HG03439 (cell line): ENCODE data around the gene NHSL2.

Experiments used
- ATAC-seq: cut with Tn5 transposase; IDR thresholded peaks from one replicate; pipeline ENCODE4 v1.9.1; 2021; ENCODE audit warnings: mild to moderate bottlenecking, moderate library complexity; ENCODE audit not compliant: unreplicated experiment

NHSL2 gene

DNA sequence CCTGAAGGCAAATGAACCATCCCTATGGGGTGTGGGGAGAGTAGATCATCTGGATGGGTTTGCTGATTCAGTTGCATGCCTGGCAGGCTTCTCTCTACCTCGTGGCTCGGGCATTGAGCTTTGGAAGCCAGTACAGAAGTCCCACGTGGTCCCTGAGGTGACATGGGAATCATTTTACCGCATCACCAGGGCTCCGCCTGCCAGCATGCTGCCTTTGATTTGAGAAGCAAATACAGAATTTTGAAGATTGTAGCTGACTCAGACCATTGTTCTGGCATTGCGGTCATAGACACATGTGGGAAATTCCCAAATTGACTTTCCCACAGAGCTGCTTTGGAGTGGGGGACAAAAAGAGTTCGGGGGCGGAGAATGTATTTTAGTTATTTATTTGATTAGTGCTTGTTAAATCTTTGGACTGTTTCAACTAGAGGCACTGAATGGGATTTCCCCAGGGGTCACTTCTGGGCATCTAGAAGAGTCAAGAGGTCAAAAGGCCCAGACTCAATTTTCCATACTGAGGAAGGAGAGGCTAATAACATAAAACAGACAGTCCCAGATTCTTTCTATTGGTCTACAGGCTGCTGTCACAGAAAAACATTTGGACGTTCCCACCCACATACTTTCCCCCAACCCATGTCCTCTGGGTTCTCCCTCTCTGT is 79.3 kb downstream of the NHSL2 start:
- ATAC-seq = no peak

DNA sequence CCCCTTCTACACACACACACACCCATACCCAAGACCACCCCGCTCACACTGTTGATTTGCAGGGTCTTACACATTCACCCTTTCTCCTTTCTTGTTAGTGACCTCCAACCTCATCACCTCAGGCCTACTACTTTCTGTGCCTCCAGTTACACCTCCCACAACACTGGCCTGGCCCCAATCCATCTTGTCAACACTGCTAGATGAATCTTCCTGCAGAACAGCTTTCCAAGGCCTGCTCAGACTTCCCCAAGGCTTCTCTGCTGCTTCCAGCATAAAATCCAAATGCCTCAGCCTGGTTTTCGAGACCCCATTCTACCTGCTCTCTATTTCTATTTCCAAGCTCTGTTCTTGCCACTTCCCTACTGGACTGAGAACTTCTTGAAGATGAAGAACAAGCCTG is 79.9 kb downstream of the NHSL2 start:
- ATAC-seq = no peak

DNA sequence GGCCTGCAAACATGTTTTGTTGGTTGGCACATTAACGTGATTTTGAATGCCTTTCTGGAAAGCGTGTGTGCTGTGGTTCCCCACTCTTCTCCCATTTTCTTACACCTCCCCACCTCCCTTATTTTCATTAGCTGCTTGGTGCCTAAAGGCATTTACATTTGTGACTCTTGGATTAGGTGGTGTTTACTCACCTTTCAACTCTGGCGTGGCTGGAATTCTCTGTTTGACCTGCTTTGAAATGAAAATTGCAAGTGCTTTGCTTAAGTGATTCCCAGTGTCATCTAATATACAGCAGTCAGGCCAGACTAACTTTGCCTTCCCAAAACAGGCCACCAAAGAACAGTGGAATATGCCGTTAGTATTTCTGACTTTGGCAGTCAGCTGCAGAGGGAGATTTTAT is 80.5 kb downstream of the NHSL2 start:
- no peak for ATAC-seq

DNA sequence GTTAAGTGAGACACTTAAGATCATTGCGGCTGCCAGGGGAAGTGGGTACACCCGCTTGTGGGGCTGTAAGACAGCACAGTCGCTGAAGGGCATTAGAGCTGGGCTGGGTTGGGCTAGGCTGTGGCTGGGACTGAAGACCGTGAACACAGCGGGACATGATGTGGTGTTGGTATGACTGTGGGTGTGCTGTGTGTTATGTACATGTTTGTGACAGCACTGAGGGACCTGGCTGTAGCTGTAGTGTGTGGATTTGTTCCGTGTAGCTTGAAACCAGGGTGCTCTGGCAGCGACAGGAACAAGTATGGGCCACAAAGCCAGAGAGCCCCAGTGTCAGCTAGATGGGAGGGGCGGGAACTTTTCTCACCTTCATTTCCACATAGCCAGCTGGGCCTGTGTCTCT is 82.1 kb downstream of the NHSL2 start:
- ATAC-seq = no peak

DNA sequence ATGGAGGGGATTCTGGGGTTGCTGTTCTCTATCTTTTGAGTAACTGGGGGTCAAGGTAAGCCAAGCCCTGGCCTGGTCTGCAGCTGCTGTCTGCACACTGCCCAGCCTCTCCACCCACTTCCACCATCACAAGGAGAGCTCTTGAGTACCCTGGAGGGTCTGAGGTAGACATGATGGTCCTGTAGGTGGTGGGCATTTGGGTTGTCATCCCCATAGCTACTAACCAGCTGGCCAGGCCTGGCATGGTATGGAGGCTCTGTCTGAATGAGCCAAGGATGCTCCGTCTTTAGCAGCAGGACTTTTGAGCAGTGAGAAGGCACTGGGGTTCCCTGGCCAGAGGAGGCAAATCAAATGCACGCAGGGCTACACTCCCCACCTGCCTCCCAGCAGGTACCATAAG is 82.7 kb downstream of the NHSL2 start:
- no peak for ATAC-seq

DNA sequence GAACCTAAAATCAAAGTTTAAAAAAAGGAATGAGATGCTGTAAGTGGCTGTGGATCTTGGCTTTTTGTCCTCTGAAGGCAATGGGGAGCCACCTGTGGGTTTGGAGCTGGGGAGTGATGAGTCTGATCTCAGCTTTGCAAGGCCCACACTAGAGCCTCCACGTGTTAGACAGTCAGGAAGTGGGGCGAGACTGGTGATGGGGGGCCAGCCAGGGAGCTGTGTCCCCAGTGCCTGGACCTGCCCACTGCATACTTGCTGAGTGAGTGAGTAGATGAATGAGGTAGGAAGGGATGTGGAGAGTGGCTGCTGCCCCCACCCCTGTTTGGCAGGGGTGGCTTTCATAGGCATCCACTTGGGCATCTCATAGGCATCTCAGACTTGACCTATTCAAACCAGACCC is 84.0 kb downstream of the NHSL2 start:
- no peak for ATAC-seq

DNA sequence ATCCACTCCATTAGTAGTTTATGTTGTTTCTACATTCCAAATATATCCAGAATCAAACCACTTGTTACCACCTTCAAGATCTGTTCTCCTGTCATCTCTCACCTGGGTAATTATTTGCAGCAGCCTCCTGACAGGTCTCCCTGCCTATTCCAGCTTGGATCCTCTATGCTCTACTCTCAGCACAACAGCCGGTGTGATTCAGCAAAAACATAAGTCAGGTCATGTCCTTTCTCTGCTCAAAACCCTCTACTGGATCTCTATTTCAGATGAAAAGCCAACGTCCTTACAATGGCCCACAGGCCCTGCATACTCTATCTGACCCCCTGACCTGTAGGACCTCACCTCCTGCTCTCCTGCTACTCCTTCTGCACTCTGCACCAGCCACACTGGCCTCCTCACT is 84.5 kb downstream of the NHSL2 start:
- ATAC-seq = no peak

DNA sequence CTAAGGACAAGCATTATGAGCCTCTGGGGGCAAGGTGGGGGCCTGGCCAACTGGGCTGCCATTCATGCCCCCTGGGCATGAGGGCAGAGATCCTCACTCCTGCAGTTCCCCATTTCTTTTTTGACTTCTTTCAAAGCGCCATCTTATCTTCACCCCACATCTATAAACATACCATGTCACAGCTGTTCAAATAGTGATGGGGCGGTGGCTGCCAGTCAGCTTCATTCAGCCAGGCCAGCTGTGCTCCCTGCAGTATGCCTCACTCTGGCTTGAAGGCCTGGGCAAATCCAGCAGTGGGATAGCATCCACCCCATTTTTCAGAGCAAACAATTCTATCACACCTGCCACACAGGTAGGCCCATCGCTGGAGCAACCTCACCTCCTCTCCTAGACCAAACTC is 85.5 kb downstream of the NHSL2 start:
- ATAC-seq = no peak

DNA sequence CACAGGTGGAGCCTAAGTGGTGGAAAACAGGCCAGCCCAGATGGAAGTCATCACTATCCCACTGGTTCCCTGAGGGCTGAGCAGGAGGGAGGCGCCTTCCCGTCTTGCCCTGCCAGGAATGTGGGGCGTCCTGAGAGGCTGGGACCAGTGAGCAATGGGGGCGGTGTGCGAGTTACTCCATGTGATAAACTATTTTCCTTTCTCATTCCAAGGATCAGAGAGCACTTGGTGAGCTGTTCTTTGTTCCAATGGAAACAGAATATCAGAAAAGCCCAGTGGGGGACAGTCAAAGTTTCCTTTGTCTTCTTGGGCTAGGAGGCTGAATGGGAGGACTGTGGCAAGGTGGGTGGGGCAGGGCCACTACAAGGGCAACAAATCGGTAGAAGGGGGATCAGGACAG is 86.2 kb downstream of the NHSL2 start:
- no peak for ATAC-seq

DNA sequence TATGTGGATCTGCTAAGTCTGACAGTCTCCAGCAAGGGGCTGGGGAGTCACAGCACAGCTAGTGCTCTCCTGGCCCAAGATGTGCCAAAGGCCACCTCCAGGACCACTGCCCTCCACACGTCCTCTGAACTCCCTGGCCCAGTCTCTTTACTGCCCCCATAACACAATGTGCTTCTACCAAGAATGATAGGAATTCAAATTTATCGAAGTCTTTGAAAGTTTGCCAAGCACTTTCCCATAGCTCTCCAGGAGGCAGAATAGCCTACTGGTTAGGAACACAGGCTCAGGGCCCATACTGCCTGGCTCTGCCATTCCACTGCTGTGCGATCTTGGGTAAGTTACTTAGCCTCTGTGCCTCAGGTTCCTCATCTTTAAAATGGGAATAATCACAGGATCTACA is 86.7 kb downstream of the NHSL2 start:
- ATAC-seq = no peak

DNA sequence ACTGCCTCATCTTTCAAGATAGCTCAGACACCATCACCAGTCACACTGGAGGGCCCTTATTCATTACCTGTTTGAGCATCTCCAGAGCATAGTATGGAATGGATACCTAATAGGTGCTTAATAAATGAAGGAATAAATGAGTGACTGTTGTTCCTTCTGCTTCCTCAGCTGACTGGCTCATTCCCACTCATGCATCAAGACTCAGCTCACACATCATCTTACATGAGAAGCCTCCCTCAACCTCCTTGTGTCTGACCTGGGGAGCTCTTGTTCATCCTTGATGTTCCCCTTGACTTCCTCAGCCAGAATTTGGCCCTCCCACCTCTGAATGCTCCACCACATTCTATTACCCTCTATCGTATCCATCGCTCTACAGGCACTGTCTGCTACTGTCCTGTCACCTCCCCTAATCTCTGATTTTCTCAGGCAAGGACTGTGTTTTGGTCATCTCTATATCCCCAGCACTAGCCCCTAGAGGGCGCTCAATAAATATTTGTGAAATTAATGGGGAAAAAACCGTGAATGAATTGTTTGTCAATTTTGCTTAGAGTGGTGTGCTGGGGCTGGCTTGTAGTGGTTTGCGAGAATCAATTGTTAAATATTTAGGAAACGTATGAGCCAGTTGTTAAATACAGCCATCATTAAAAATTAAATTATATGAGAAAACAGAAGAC is 88.3 kb downstream of the NHSL2 start:
- no peak for ATAC-seq

DNA sequence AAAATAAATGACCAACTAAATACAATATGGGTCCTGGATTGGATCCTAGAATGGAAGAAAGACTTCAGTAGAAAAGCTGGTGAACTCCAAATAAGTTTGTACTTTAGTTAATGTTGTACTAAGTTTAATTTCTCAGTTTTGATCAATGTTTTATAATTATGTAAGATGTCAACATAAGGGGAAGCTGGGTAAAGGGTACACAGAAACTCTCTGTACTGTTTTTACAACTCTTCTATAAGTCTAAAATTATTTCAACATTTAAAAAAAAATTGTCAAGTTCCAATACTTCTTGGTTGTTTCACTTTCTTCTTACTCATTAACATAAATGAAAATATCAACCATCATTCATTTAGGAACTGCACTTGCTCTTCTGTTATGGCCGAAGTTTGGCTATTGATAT is 88.9 kb downstream of the NHSL2 start:
- ATAC-seq = no peak

DNA sequence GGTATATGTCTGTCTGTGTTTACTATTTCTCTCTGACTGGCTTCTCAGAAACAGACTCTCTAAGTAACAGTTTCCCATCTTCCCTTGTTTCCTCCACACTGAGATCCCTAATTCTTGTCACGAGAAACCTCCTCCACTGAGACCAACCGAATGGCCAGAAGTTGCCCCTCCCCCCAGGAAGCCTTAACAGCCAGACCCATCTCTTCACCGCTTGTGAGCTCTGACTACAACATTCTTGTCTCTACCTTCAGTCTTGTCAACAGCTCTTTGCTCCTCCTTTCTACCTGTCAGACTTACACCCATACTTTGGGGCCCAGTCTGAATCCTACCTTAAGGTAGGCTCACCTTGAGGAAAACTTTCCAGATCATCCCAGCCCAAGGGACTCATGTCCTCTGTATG is 90.8 kb downstream of the NHSL2 start:
- no peak for ATAC-seq

DNA sequence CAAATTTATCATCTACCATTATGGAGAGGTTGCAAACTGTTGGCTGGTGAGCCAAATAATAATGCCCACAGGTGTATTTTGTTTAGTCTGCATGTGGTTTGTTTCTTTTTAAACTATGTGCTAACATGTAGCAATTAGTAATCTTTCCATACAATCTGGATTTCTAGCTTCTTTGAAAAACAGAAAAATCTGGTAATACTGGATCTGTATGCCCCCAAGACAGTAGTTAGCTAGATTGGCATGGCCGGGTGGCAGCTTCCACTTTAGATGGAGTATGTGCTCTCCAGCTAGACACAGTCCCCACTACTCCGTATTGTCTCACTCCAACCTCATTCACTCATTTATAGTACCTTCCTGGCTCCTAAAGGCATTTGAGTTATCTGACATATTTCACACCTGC is 91.3 kb downstream of the NHSL2 start:
- no peak for ATAC-seq

DNA sequence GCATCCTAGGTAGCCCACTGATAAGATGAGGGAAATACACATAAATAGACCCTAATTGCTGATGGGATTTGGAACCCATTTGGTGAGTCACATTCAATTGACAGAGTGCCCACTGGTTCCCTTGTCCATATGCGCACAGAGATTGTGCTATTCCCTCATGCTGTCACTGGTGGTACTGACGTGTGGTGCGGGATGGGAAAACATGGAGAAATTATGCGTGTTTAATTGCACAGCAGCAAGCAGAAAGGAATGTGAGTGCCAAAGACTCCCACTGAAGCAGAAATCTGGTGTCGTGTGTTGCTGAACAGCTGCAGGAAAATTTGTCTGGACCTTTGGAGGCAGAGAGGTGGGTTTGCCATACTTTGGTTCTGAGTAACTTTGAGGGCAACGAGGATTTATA is 92.2 kb downstream of the NHSL2 start:
- no peak for ATAC-seq

DNA sequence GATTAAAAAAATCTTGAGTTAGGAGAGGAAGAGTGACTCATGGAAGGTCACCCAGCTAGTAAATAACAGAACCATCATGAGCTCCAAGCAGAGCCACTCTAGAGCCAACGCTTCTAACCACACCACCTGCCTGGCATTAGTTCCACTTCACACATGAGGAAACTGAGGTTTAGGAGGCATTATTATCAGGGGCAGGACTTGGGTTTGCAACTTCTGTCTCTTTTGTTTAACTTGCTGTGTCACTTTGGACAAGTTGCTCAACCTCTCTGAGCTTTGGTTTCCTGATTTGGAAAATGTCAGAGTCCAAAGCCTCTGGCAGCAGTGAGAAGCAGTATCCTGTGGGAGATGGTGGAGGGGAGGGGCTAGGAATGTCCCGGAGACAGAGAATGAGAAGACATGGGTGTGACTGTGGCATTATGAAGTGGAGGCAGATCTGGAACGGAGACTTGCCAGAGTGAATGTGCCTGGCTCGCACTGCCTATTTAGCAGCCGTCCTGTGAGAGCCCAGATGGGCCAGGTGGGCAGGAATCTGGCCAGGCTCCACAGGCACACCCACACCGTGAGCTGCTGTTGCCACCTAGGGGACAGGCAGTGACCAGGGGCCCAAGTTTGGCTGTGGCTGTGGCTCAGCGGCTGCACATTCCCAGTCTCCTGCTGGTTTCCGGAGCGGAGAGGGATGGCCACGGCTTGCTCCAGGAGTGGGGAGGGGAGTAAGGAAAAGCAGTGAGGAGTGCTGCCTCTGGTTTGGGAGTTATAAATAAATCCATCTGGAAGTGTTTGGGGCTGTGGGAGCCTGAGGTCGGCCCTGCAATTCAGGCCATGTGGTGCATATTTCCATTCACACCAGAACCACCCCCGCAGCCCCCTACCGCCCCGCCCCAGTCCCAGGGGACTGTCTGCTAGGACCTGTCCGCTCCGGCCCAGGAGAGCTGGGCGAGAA is 93.4 kb downstream of the NHSL2 start:
- no peak for ATAC-seq

DNA sequence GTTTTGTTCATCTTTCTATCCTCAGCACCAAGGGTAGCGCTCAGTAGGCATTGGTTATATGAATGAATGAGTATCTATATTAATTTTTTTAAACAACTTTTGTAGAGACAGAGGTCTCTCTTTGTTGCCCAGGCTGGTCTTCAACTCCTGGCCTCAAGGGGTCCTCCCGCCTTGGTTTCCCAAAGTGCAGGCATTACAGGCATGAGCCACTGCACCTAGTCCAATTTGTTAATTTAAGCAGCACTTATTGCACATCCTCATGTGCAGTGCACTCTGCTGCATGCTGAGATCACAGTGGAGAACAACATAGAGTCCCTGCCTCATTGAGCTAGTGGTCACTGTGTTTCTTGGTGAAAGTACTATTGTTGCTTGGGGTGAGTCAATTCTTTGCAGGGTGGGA is 94.4 kb downstream of the NHSL2 start:
- ATAC-seq = no peak

DNA sequence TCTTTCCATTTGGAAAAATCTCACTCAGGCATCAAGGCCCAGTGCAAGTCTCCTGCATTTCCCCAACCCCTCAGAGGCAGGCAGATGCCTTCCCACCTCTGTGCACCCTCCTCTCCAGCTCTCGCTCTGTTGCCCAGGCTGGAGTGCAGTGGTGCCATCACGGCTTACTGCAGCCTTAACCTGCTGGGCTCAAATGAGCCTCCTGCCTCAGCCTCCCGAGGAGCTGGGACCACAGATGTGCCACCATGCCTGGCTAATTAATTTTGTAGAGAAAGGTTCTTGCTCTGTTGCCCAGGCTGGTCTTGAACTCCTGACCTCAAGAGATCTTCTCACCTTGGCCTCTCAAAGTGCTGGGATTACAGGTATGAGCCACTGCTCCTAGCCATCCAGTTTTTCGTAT is 95.8 kb downstream of the NHSL2 start:
- ATAC-seq = no peak

DNA sequence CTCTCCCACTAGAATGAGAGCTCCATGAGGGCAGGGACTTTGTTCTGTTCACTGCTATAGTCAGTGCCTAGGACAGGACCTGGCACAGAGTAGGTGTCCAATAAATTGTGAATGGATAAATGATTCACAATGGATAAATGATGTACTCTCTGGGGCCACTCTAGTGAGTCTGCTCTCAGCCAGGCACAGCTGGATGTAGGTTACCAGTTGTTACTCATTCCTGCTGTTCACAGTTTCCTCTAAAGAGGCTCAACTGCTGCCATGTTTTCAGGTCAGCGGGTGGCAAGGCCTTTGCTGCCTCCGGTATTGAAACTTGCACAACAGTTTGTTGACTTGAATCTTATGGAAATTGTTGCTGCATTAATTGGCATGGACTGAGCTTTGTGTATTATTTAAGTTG is 99.1 kb downstream of the NHSL2 start:
- no peak for ATAC-seq

DNA sequence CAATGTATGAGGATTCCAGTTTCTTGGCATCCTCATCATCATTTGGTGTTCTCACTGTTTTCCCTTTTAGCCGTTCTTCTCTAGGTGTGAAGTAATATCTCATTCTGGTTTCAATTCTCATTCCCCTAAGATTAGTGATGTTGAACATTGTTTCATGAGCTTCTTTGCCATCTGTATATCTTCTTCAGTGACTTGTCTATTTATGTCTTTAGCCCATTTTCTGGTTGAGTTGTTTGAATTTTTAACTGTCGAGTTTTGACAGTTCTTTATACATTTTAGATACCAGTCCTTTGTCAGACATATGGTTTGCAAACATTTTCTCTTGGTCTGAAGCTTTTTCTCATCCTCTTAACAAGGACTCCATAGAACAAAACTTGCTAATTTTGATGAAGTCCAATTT is 101.1 kb downstream of the NHSL2 start:
- ATAC-seq = no peak

DNA sequence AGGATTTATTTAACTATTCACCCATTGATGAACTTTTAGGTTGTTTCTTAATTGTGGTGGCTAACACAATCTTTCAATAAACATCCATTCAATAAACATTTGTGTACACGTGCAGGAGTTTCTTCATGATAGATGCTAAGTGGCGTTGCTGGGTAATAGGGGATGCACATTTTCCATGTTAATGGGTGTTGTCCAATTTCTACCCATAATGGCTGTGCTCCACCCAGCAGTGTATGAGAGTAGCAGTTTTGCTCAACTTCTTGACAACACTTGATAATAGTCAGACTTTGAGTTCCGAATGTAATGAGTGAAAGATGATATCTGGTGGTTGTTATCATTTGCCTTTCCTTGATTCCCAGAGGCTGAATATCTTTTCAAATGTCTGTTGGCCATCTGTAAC is 104.7 kb downstream of the NHSL2 start:
- no peak for ATAC-seq
